GM03348 (cell line): Measurements from ENCODE around the gene CACNA1F.

Experiments
- DNase-seq: peaks from one replicate; pipeline ENCODE4 v3.0.0; 2012; ENCODE audit warnings: low spot score

CACNA1F gene

DNA sequence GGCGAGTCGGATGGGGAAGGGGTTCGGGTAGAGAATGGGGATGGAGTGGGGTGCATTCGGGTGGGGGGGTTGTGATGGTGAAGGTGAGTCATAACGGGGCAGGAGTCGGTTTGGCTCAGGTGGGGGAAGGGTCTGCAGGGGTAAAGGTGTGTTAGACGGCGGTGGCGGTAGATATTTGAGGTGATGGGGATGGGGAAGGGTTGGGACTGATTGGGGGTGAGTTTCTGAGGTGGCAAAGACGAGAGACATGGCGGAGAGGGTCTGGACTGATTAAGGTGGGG is 33.9 kb downstream of the CACNA1F start:
- no peak for DNase-seq

DNA sequence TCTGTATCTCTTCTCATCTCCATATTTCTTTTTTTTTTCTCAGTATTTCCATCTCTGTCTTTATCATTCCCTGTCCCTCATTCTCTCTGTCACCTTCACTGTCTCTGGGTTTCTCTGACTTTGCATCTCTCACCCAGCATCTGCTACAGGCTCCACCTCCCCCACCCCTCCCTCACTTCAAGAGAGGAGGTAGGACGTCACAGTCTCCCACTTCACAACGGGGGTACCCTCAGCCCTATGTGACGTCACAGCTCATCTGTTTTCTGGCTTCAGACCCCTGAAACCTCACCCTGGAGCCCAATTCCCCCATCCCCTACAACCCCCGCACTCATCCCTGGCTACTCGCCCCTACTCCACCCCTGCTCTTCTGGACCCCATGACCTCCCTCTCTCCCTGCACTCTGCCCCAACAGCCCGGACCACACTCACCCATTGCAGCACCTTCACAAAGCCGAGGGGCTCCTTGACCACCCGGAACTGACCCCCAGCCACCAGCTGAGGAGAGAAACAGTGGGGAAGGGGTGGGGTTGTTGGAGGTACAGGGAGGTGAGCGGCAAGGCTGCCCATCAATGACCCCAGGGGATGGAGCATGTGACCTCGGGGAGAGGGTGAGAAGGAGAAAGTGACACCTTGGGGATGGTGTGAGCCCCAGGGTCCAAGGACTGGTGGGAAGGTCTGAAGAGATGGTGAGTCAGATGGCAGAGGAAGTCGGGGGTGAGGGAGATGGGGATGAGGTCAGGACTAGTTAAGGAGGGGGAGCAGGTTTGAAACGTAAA is 34.4 kb downstream of the CACNA1F start:
- no peak for DNase-seq

DNA sequence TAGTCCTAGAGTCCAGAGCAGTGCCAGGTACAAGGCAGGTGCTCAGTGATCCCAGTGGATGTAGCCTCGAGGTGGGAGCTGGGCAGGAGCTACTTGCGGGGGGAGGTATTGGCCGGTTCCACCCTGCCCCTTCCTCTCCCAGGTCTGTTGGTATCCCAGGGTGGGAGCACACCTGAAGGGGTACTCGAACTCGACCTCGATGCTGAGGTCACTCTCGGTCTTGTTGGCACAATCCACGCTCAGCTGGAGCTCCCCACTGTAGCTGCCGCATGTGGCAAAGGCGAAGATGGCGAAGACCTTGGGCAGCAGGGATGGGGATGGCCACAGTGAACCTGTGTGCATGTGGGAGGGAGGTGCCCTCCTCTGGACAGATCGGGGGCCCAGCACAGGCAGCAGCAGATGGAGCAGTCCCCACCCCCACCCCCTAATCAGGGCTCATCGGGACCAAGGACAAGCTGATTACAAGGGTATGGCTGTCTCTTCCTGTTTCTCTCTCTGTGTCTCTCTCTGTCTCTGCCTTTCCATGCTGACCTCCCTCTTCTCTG is 35.5 kb downstream of the CACNA1F start:
- no peak for DNase-seq

DNA sequence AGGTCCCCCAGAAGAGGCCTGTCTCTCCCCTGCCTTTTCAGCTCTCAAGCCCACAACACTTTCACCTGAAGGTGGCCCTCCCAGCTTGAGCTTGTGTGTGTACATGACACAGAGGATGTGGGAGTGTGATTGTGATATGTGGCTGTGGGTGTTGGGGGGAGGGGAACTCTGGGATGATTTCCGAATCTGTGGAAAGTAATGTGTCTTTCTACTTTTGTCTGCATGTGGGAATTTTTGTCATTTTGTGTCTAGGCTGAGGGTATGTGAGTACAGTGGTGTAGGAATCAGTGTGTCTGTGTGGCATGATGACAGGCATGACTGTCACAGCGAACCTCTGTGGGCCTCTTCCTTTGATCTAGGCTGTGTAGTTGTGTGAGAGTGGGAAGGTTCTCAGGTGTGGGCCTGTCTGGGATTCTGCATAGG is 39.6 kb downstream of the CACNA1F start:
- DNase-seq, result no peak

DNA sequence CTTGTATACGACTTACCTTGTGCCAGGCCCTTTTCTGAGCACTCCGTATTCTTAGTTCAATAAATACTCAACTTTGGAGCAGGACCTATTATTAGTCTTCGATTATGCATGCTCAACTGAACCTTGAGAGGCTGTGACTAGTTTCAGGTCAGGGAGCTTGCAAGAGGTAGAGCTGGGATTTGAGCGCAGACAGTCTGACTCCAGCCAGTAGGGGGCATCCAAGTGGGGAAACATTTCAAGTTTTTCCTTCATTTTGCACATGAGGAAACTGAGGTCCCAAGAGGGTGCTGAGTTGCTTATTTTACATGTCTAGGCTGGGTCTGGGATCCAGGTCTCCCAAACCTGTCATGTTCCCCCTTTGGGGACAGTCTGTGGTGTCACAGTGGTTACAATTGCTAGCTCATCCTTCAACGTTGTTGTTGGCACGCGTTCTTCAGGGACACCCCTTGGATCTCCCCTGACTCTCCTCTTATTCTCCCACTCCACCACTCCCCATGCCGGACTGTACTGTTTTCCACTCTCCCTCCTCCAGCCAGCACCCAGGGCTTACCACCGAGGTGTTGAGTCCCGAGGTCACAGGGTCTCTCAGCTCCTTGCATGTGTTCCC is 40.3 kb downstream of the CACNA1F start:
- DNase-seq, result peak; percentile 23

DNA sequence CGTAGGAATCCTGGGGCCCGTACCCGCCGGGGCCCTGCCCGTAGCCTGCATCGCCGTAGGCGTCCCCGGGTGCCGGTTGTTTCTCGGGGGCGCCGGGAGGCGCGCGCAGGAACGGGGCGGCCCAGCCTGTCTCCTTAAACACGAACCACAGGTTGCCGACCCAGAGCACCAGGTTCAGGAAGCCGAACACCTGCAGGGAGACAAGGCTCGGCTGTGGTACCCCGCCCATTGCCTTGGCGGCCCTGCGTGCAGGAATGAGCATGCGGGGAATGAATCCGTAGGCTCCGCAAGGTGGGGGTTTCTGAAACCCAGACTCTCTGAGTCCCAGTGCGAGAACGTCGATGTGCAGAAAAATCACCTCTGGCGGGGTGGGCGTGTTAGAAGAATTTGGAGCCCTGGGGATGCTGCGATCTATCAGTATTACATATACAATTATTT is 41.5 kb downstream of the CACNA1F start:
- no peak for DNase-seq

DNA sequence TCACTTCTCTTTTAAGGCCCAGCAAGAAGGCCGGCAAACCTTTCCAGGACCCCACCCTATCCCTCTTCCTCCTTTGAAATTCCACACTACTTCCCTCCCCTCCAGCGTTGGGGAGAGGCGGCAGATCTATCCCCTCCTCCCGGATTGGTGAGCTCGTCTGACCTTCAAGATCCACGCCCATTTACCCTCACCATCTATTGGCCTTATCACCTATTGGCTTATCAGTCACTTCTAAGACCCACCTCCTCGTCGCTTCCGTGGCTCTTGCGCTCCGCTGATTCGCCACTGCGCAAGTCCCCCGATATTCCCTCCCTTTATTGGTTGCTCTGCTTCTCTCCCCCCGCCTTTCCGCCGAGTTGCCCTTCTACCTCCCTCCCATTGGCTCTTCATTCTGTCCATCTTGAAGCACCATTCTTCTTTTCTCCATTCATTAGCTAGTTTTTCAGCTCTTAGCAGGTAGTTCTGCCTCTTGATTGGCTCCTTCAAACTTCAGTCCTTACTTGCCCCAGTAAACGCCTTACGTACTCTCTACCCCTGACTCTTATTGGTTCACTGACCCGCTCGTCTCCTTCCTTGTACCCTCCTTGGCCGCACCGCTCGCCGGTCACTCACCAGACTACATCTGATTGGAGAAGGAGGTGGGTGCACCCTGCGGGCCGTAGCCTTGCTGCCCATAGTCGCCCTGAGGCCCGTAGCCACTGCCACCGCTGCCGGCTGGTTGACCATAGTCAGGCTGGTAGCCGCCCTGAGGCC is 42.1 kb downstream of the CACNA1F start:
- DNase-seq, result peak; percentile 93

DNA sequence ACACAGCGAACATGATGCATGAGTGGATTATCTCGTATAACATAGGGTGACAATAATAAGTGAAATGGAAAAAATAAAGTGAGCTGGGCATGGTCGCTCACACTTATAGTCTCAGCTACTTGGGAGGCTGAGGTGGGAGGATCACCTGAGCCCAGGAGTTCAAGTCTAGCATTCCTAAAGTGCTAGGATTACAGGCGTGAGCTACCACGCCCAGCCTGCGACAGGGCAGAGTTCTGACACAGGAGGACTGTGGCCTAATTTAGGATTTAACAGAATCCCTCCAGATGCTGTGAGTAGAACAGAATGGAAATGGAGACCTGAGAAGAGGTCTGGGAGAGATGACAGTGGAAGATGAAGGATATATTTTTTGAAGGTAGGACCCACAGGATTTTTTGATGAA is 43.5 kb downstream of the CACNA1F start:
- DNase-seq, result no peak

DNA sequence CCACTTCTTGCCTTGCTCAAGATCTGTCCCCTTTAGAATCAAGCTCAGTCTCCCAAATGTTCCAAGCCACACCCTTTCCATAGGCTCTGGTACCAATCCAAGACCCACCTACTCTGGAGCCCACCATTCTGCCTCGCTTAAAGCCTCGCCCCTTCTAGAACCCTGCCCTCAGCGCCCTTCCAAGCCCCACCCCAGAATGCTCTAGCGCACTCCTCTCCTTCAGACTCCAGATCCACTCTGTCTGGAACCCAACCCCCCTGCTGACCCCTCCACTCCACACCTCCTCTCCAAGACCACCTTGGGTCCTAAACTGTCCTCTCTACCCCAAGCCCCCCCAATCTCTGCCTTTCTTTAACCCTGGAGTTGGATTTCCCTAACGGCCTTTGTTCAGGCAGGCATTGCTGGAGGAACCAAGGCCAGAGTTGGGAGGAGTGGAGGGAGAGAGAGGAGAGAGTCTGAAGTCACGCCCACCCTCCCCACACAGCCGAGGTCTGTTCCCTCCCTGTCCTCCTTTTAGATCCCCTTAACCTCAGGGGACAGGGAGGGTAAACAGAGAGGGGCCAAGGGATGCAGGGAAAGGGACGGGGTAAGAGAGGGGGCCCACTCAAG is 44.6 kb downstream of the CACNA1F start:
- DNase-seq, result no peak

DNA sequence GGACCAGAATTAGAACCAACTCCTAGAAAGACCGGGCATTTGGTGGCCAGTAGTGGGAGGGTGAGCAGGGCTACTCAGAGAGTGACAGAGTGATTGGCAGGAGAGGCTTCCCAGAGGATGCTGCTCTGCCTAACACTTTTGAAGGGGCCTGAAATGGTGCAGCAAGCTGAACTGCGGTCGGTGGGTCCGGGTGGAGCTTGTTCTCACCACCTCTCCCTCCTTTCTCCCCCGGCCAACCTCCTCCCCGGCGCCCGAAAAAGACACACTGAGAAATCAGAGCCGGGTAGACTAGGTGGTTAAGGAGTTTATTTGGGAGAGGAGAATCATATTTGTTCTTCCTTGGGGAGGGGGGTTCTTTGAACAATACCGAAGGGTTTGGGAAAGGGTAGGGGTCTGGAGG is 45.6 kb downstream of the CACNA1F start:
- no peak for DNase-seq

DNA sequence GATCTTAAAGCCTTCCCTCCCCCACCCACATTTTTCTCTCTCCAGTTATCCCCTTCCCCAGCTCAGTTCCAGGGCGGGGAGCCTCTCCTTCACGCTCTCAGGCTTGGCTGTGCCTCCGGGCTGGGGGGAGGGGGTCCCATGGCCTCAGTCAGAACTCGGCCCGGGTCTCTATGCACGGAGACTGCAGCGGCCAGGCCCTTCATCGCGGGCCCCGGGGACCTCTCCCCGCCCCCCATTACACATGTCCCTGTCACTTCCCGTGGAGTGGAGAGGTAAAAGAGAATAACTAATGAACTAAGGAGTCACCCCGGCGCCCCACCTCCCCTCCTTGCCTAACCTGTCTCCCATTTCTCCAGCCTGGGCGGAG is 46.1 kb downstream of the CACNA1F start:
- no peak for DNase-seq

DNA sequence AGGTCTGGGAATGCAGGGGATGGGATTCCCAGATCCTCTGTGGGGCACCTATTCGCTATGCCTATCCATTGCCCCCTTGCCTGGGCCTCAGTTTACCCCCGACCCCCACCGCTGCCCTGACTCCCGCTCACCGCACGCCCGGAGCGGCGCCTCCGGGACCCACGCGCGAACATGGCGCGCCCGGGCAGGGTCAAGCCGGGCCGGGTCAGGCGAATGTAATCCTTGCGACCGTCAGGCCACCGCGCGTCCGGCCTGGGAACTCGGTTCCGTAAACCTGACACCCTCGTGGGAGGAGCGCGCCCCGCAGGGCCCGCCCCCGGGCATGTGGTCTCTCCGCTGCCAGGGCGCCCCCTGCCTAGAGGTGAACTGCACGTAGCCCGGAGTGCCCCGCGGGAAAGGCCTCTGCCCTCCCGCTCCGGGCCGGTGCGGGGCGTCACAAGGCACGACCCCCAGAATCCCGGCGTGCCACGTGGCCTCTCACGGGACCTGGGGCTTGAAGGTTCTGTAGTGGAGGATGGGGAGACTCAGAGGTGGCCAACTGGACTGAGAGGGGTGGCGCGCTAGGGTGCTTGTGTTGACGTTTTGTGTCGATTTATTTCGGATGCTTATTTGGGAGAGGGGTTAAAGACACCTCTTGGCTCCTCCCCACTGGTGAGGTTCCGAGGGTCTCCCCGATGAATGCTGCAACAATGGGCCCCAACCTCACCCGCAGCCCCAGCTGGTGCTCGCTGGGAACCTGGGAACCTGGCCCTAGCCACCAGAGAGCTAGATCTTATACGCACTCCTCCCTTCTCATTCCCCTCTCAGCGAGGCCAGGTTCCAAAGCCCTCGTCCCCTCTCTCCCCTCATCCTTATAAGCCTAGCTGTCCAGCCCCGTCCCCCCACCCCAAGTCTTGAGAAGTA is 46.8 kb downstream of the CACNA1F start, which contains the start of gene PRICKLE3:
Gene PRICKLE3, minus strand, starts transcription at position 249 of the 903 bp plus-strand sequence. Its CDS starts 76 bp downstream, at position 173.
- peak; percentile 70 for DNase-seq

DNA sequence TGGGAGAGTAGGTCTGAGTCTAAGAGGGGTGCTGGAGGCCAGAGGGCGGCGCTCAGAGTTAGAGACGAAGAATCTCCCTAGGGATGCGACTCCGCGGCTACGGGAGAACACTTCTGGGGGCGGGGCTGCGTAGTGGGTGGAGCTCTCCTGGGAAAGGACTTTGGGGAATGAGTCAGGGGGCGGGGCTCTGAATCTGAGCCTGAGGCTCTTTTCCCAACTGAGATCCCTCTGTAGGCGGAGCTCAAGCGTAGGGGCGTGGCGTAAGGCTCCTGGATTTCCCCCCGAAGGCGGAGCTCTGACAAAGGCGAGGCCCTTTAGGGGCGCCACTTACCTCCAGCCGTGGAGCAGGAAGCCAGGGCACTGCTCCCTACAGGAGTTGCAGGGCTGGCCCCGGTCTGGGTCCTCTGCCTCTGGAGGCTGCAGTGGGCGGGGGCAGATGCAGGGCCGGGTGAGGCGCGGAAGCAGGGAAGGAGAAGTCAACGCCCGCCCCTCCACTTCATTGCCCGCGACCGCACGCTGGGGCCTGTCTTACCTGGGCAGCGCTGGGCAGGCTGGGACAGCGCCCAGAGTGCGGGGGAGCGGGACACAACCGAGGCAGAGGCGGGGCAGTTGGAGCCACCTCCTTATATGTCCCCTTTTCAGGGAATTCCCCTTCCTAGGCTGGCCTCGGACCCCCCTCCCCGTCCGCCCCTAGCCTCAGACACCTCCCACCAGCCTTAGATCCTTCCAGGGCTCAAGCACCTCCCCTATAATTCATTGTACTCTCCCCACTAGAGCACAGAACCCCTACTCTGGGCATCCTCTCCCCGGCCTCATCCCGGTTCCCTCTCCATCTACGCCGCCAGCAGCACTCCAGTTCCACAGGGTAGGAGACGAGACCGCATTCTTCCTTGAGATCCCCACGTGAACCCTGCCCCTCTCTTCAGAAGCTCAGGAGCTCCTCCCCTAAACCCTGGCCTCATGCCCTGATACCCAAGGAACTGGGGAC is 48.6 kb downstream of the CACNA1F start:
- peak; percentile 81 for DNase-seq

DNA sequence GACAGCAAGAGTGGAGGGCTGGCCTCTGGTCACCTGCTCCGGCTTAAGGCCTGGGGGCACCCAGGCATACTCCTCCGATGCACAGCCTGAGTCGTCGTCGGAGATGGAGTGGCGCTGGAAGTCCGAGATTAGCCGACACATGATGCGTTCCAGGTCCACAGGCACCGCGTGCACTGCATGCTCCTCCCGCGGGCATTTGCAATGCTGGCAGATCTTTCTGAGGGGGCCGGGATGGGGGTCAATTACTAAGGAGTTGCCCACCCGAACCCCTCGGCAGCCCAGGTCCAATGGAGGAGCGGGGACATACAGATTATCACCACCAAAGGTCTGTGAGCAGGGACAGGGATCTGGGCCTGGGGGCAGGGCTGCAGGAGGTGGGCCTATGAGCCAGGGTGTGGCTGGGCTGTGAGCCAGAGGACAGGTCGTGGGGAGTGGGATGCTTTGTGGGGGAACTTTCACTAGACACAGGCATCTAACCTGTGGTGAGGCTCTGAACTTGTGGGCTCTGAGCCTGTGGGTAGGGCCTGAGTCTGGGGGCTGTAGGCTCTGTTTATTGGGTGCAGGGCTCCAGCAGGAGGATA is 49.3 kb downstream of the CACNA1F start:
- no peak for DNase-seq

DNA sequence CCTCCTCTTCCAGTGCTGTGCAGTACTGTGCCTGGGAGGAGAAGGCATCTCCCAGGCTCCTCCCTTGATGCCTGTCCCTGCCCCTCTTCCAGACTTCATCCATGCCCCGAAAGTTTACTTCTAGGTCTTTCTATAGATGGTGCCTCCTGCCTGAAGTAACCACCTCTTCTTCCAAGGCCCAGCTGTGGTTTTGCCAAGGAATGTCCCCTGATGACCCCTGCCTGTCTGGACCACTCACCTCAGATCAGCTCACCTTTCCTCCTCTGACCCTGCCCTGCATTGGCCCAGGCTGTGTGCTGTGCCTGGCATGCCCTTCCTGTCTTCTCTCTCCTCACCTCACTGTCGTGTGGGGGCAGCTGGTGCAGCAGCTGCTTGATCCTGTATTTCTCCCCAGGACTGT is 53.8 kb downstream of the CACNA1F start:
- no peak for DNase-seq

DNA sequence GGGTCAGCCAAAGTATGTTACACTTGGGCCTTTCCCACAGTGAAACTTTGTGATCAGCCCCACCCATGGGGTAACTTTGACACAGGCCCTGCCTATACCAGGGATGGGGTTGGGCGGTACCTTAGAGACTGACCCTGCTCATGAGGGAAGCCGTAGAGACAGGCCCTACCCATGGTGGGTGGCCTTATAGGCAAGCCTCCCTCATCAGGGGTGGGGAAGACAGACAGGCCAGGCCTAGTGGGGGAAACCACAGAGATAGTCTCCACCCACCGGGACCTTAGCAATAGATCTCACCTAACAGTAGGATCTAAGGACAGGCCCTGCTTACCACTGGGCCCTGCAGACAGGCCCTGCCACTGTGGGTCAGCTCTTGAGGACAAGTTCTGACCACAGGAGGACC is 54.6 kb downstream of the CACNA1F start:
- DNase-seq, result no peak

DNA sequence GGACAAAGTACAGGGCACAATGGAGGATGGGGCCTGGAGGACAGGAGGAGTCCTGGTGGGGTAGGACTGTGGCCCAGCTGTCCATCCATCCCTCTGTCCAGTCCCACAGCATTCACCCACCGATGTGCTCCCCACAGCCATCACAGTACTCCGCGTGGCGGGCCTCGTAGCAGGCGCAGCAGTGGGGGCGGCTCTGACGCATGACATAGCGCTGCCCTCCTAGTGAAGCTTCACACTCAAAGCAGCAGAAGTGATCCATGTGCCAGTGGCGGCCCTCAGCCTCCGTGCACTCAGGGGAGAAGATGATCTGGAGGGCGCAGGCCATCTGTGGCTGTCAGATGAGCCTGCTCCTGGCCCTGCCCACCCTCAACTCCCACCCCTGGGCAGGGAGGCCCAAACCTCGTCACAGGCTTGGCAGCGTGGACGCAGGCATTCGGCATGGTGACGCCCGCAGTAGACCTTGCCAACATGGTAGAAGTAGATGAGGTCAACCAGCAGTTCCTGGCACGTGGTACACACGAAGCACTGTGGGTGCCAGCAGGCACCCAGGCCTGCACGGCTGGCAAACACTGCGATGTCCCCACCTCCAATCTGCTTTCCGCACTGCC is 55.2 kb downstream of the CACNA1F start:
- no peak for DNase-seq

DNA sequence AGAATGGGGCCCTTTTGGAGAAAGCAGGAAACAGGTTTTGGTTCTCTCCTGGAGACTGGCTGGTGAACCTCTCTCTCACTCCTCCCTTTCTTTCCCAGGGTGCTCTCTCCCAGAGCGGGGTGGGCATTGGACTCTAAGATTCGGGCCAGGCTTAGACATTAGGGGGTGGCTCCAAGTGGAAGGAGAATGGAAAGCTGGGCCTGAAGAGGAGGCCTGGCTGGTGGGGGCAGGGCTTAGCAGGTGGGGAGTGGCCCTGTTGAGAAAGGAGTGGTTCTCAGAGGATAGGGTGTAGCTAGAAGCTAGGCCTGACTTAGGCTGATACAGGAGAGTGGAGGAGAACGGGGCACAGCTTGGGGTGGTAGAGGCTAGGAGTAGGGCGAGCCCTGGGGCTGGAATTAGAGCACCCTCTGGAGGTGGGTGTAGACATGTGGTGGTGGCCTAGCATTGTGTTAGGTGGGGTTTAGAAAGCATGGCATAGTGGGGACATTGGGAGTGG is 55.8 kb downstream of the CACNA1F start:
- DNase-seq, result no peak
